Osteocyte (in vitro differentiated cells): ENCODE results near the gene SPTBN1. TPM values are rescaled to one million over a fixed set of nuclear protein-coding genes. Genes with fewer than 3 reads are reported as not detected.

Experiments
- DNase-seq: peaks from one replicate; pipeline ENCODE4 v3.0.0; 2021; ENCODE audit warnings: mixed read lengths; ENCODE audit not compliant: unreplicated experiment; ENCODE audit errors: extremely low spot score
- H3K27ac Mint-ChIP-seq: one replicate; pipeline ENCODE4 v1.8.0; 2021; ENCODE audit warnings: mild to moderate bottlenecking, mixed read lengths; ENCODE audit not compliant: unreplicated experiment
- H3K27me3 Mint-ChIP-seq: one replicate; pipeline ENCODE4 v1.8.0; 2021; ENCODE audit warnings: mixed read lengths; ENCODE audit not compliant: unreplicated experiment
- H3K36me3 Mint-ChIP-seq: one replicate; pipeline ENCODE4 v1.8.0; 2021; ENCODE audit warnings: mixed read lengths; ENCODE audit not compliant: unreplicated experiment
- H3K4me1 Mint-ChIP-seq: one replicate; pipeline ENCODE4 v1.8.0; 2021; ENCODE audit warnings: mixed read lengths; ENCODE audit not compliant: unreplicated experiment
- H3K4me3 Mint-ChIP-seq: one replicate; pipeline ENCODE4 v1.8.0; 2021; ENCODE audit warnings: mild to moderate bottlenecking, moderate library complexity, mixed read lengths; ENCODE audit not compliant: unreplicated experiment
- H3K9me3 Mint-ChIP-seq: one replicate; pipeline ENCODE4 v1.8.0; 2021; ENCODE audit warnings: mixed read lengths; ENCODE audit not compliant: unreplicated experiment
- CTCF ChIP-seq: fragments of 200-600 bp; sonication (generic); IDR thresholded peaks from 2 replicates; pipeline ENCODE4 v1.5.0; 2021; ENCODE audit warnings: antibody characterized with exemption, mild to moderate bottlenecking, moderate library complexity
- total RNA-seq: library from RNA; stranded (reverse); gene quantifications from 2 replicates; pipeline ENCODE4 v1.2.1, GENCODE V29; 2021

The SPTBN1 gene
- total RNA-seq, 1 donor from 2014 or later = 248 TPM

- H3K27me3 Mint-ChIP-seq = no peaks in the 10 kb centered on the region
- H3K4me1 Mint-ChIP-seq = peaks cover 53% of the 10 kb centered on the region
- no peak for DNase-seq
- H3K4me3 Mint-ChIP-seq = no peak overlapping the region
- H3K9me3 Mint-ChIP-seq = no peaks in the 10 kb centered on the region
- no peak for TF ChIP-seq CTCF
- H3K36me3 Mint-ChIP-seq = peaks cover 3% of the 10 kb centered on the region
- H3K27ac Mint-ChIP-seq = no peak overlapping the region
Measured at GRCh38 chr2:54518430-54518829, 62.3 kb downstream of the SPTBN1 start.

- no peaks in the 10 kb centered on the region for H3K27me3 Mint-ChIP-seq
- no peak overlapping the region for H3K4me3 Mint-ChIP-seq
- peaks cover 3% of the 10 kb centered on the region for H3K36me3 Mint-ChIP-seq
- no peak for TF ChIP-seq CTCF
- H3K9me3 Mint-ChIP-seq = no peaks in the 10 kb centered on the region
- peaks cover 63% of the 10 kb centered on the region for H3K4me1 Mint-ChIP-seq
- DNase-seq = no peak
- H3K27ac Mint-ChIP-seq = peak overlapping the region; percentile 58
Measured at GRCh38 chr2:54519841-54520459, 63.8 kb downstream of the SPTBN1 start.

GRCh38 chr2:54520687-54521086 lies 64.6 kb downstream of the SPTBN1 start:
- Mint-ChIP-seq H3K36me3 (peaks cover 3% of the 10 kb centered on the region), H3K9me3 (no peaks in the 10 kb centered on the region), H3K27ac (peak overlapping the region; percentile 58), H3K27me3 (no peaks in the 10 kb centered on the region), H3K4me1 (peaks cover 70% of the 10 kb centered on the region), H3K4me3 (no peak overlapping the region)
- TF ChIP-seq CTCF = no peak
- DNase-seq = no peak

- H3K36me3 Mint-ChIP-seq = peaks cover 15% of the 10 kb centered on the region
- peak overlapping the region; percentile 86 for H3K27ac Mint-ChIP-seq
- no peaks in the 10 kb centered on the region for H3K9me3 Mint-ChIP-seq
- peak; percentile 74 for TF ChIP-seq CTCF
- DNase-seq = no peak
- H3K4me3 Mint-ChIP-seq = no peak overlapping the region
- no peaks in the 10 kb centered on the region for H3K27me3 Mint-ChIP-seq
- H3K4me1 Mint-ChIP-seq = peaks cover 73% of the 10 kb centered on the region
Measured at GRCh38 chr2:54522624-54523281, 66.6 kb downstream of the SPTBN1 start.

- Mint-ChIP-seq H3K4me3 (no peak overlapping the region), H3K27ac (peak overlapping the region; percentile 86), H3K4me1 (peaks cover 70% of the 10 kb centered on the region), H3K27me3 (no peaks in the 10 kb centered on the region), H3K9me3 (no peaks in the 10 kb centered on the region), H3K36me3 (peaks cover 21% of the 10 kb centered on the region)
- DNase-seq = no peak
- TF ChIP-seq CTCF = no peak
Measured at GRCh38 chr2:54523324-54523959, 67.3 kb downstream of the SPTBN1 start.
